D721Med (cell line): ENCODE results near the gene FOXN4.

Source experiments
- DNase-seq: peaks from one replicate; pipeline ENCODE4 v3.0.0; 2011; ENCODE audit warnings: low spot score; ENCODE audit not compliant: insufficient read length
- FAIRE-seq: peaks from 2 replicates; lab custom pipeline; 2011; peaks lifted over from hg19 to GRCh38; lab: Jason Lieb, UNC
- TF ChIP-seq, protein P1 (sequence below): IDR thresholded peaks from 2 replicates; pipeline ENCODE4 v1.5.1; 2012; ENCODE audit warnings: mild to moderate bottlenecking, control low read depth; ENCODE audit not compliant: insufficient read depth; ENCODE audit errors: missing control alignments

The FOXN4 gene

DNA sequence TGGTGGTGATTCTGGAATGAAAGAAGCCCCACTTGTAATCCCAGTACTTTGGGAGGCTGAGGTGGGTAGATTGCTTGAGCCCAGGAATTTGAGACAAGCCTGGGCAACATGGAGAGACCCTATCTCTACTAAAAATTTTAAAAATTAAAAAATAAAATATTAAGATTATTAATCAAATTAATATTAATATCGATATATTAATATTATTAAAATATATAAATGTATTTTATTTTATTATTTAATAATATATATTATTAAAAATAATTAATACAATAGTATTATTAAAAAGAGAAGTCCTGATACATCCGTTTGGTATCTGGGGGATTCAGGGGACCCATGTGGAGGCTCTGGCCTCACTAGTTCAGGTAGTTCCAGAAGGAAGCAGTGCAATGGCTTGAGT, 68.7 kb downstream of the FOXN4 start:
- TF ChIP-seq, protein P1, sequence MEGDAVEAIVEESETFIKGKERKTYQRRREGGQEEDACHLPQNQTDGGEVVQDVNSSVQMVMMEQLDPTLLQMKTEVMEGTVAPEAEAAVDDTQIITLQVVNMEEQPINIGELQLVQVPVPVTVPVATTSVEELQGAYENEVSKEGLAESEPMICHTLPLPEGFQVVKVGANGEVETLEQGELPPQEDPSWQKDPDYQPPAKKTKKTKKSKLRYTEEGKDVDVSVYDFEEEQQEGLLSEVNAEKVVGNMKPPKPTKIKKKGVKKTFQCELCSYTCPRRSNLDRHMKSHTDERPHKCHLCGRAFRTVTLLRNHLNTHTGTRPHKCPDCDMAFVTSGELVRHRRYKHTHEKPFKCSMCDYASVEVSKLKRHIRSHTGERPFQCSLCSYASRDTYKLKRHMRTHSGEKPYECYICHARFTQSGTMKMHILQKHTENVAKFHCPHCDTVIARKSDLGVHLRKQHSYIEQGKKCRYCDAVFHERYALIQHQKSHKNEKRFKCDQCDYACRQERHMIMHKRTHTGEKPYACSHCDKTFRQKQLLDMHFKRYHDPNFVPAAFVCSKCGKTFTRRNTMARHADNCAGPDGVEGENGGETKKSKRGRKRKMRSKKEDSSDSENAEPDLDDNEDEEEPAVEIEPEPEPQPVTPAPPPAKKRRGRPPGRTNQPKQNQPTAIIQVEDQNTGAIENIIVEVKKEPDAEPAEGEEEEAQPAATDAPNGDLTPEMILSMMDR: no peak
- DNase-seq: no peak
- no peak for FAIRE-seq

DNA sequence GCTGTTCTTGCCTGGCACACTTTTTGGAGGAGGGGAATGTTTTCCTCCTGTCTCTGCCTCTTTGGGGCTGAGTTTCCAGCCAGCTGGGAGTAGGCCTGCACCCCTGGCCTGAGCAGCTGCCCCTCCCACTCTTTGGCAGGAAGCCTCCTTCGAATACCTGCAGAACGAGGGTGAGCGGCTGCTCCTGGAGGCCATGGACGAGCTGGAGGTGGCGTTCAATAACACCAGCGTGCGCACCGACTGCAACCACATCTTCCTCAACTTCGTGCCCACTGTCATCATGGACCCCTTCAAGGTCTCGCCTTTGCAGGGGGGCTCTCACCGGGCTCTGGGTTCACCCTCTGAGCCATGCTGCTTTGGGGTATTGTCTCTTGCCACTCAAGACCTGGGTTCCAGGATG, 69.4 kb downstream of the FOXN4 start:
- TF ChIP-seq, protein P1: no peak
- FAIRE-seq: no peak

DNA sequence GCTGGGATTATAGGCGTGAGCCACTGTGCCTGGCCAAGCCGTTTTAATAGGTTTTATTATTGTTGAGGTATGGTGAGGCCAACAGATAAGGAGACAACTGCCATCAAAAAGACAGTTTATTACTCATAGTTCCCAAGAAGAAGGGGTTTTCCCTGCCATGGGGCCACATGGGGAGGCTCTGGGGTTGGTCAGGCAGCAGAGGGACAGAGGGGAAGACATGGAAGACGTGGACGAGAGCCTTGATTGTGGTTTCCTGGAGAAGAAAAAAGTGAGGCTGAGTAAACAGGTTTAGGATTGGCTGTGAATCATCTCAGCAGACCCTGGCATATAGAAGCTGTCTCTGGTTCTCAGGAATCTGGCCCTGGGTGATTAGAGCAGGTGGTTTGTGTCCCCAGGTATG, 69.9 kb downstream of the FOXN4 start:
- TF ChIP-seq, protein P1: no peak
- no peak for FAIRE-seq
- DNase-seq: no peak

More for the DNA sequence above, 69.4 kb downstream of the FOXN4 start:
- no peak for DNase-seq

DNA sequence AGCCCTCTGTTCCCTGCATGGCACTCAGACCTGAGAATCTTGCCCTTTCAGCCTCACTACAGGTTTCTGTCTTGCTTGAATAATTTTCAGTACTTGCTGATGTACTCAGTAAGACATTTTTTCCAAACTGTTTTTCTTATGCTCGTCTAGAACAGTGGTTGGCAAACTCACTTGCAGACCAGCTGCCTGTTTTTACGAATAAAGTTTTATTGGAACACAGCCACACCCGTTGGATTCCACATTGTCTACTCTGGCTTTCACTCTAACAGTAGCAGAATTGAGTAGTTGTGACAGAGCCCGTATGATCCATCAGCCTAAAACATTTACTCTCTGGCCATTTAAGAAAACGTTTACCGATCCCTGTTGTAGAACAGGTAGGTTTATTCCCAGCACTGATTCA, 72.8 kb downstream of the FOXN4 start:
- DNase-seq (no peak), FAIRE-seq (no peak)

DNA sequence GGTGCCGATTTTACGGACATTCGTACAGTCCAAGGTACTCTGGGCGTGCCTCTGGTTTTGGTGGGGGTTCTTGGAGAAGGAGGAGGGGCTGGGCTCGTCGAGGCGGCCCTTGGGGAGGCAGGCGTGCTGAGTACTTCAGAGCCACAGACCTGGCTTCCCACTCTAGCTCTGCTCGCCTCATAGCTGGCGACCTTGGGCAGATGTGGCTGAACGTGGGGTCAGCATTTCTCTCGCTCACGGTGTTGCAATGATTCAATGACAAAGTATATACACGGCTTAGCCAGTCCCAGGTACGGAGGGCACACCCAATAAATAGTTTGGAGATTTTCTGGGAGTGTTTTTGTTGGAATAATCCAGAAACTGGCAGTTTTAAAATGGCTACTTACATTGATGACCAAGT, 75.1 kb downstream of the FOXN4 start:
- FAIRE-seq (no peak), DNase-seq (no peak)
- TF ChIP-seq, protein P1: no peak

More for the DNA sequence above, 72.8 kb downstream of the FOXN4 start:
- TF ChIP-seq, protein P1: no peak

DNA sequence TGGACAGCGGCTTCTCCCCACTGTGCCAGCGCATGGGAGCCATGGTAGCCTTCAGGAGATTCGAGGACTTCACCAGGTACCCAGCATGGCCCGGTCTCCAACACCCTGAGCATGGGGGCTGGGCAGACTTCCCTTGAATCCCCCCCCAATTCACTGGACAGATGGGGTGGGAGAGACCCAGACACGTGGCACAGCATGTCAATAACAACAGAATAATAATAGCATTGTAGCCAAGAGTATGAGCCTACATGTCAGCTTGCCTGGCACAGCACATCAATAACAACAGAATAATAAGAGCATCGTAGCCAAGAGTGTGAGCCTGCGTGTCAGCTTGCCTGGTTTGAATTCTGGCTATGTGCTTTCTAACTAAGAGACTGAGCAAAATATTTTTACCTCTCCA, 76.4 kb downstream of the FOXN4 start:
- TF ChIP-seq, protein P1: no peak
- DNase-seq (no peak), FAIRE-seq (no peak)

DNA sequence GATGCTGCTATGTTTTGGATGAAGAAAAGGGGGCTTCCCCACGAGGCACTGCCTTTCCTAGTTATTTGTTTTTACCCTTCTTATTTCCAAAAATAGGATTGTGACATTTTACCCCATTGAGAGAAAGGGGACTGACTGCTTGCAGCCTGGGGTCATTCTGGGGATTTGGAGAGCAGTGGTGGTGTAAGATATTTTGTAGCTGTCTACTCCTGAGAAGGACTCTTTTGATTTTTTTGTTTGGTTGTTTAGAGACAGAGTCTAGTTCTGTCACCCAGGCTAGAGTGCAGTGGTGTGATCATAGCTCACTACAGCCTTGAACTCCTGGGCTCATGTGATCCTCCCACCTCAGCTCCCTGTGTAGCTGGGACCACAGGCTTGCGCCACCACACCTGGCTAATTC, 78.9 kb downstream of the FOXN4 start:
- TF ChIP-seq, protein P1: no peak
- DNase-seq (no peak), FAIRE-seq (no peak)
